ENCODE data around the gene ATP1A2.

DNA sequence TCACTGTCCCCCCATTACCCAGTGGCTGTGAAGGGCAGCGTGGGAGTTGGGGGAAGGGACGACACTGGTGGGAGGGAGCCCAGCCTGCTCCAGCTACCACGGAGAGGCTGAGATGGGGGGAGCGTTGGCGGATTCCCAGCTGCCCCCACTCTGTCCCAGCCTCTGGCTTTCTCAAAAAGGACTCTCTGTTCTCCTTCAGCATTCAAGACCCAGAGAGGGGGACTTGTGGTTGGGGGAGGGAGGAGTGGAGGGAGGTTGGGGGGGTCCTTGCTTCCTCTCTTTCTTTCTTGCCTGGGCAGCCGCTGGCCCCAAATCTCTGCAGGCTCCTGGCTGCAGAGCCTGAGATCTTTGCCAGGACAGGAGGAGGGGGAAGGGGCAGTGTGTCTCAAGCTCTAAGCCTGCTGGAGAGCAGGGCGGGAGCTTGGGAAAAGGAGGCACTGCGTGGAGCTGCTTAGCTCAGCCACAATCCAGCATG, 2.2 kb downstream of the ATP1A2 start:
- TF ChIP-seq CTCF (IDR thresholded peaks at IDR 0.05; ENCODE audit: low read depth, low read length) (no peak), EZH2phosphoT487 (IDR thresholded peaks at IDR 0.05; ENCODE audit: low read depth) (no peak)

All from OCI-LY3 (cell line).